GM19455 (cell line): ENCODE data around the gene ETV6.
A peak's percentile ranks its signal among the peaks of the same experiment; 100 is the strongest.

Experiments
- ATAC-seq: cut with Tn5 transposase; IDR thresholded peaks from one replicate; pipeline ENCODE4 v1.9.1; 2021; ENCODE audit not compliant: unreplicated experiment

The ETV6 gene

GRCh38 chr12:11714626-11715025 lies 65.2 kb downstream of the ETV6 start:
- ATAC-seq = no peak

- no peak for ATAC-seq
Observed at GRCh38 chr12:11715621-11716020, 66.1 kb downstream of the ETV6 start.

GRCh38 chr12:11716794-11717518 lies 67.5 kb downstream of the ETV6 start:
- ATAC-seq = no peak

- ATAC-seq = no peak
Observed at GRCh38 chr12:11717519-11717961, 68.1 kb downstream of the ETV6 start.

GRCh38 chr12:11718105-11718504 lies 68.6 kb downstream of the ETV6 start:
- no peak for ATAC-seq

GRCh38 chr12:11718768-11719253 lies 69.3 kb downstream of the ETV6 start:
- no peak for ATAC-seq

- no peak for ATAC-seq
Observed at GRCh38 chr12:11719678-11720099, 70.2 kb downstream of the ETV6 start.

GRCh38 chr12:11722071-11722470 lies 72.6 kb downstream of the ETV6 start:
- ATAC-seq = no peak

GRCh38 chr12:11722578-11723138 lies 73.2 kb downstream of the ETV6 start:
- ATAC-seq = no peak

GRCh38 chr12:11723993-11724392 lies 74.5 kb downstream of the ETV6 start:
- ATAC-seq = no peak

- no peak for ATAC-seq
Observed at GRCh38 chr12:11724888-11725311, 75.4 kb downstream of the ETV6 start.

GRCh38 chr12:11725686-11726085 lies 76.2 kb downstream of the ETV6 start:
- ATAC-seq = no peak

- no peak for ATAC-seq
Observed at GRCh38 chr12:11726659-11727058, 77.2 kb downstream of the ETV6 start.

GRCh38 chr12:11727133-11727664 lies 77.7 kb downstream of the ETV6 start:
- ATAC-seq = no peak

- ATAC-seq = no peak
Observed at GRCh38 chr12:11728154-11728755, 78.8 kb downstream of the ETV6 start.

GRCh38 chr12:11729008-11729407 lies 79.5 kb downstream of the ETV6 start:
- ATAC-seq = no peak

- ATAC-seq = no peak
Observed at GRCh38 chr12:11729439-11730150, 80.1 kb downstream of the ETV6 start.

- ATAC-seq = no peak
Observed at GRCh38 chr12:11730299-11731041, 81.0 kb downstream of the ETV6 start.

GRCh38 chr12:11731042-11731357 lies 81.5 kb downstream of the ETV6 start:
- no peak for ATAC-seq

GRCh38 chr12:11731455-11731854 lies 82.0 kb downstream of the ETV6 start:
- ATAC-seq = no peak

GRCh38 chr12:11732023-11732422 lies 82.5 kb downstream of the ETV6 start:
- ATAC-seq = peak; percentile 39
